PC-3 (cell line): Measurements from ENCODE around the gene CNPY1. TPM values are rescaled to one million over a fixed set of nuclear protein-coding genes. Genes with fewer than 3 reads are reported as not detected.

Experiments used
- ATAC-seq: fragments of 200-7000 bp; cut with Tn5 transposase; 2 replicates; pipeline ENCODE4 v1.9.1; 2020; ENCODE audit warnings: mild to moderate bottlenecking, moderate library complexity
- BruUV-seq: library from RNA; stranded (reverse); fragments of 400-500 nt; replicated peaks from 2 replicates; lab custom pipeline; 2021; lab: Mats Ljungman, UMichigan
- CTCF ChIA-PET: fragments of 300-600 bp; sonication (Branson Sonifier 250); formaldehyde crosslinking; loops from one replicate; lab custom pipeline; 2022; ENCODE audit warnings: antibody characterized with exemption; lab: Charles Lee
- POLR2A ChIA-PET: fragments of 300-600 bp; sonication (Branson Sonifier 250); formaldehyde crosslinking; loops from one replicate; lab custom pipeline; 2022; ENCODE audit warnings: antibody characterized with exemption; ENCODE audit not compliant: unreplicated experiment; lab: Charles Lee
- DNase-seq: peaks from one replicate; pipeline ENCODE4 v3.0.0-alpha.2; 2015
- H2AFZ ChIP-seq: fragments of 300-600 bp; sonication (generic); 2 replicates; pipeline ENCODE4 v1.6.0; 2016; ENCODE audit warnings: antibody characterized with exemption, low read length
- H3F3A ChIP-seq: fragments of 300-600 bp; sonication (generic); one replicate; pipeline ENCODE4 v1.6.0; 2017; ENCODE audit warnings: antibody characterized with exemption, low read length, control low read depth, mild to moderate bottlenecking; ENCODE audit not compliant: unreplicated experiment
- H3K27ac ChIP-seq: fragments of 300-600 bp; sonication (generic); 2 replicates; pipeline ENCODE4 v1.5.1; 2016; ENCODE audit warnings: mild to moderate bottlenecking, low read length
- H3K27me3 ChIP-seq: fragments of 300-600 bp; sonication (generic); 2 replicates; pipeline ENCODE4 v1.6.1; 2016; ENCODE audit warnings: low read length, mixed read lengths
- H3K36me3 ChIP-seq: fragments of 300-600 bp; sonication (generic); 2 replicates; pipeline ENCODE4 v1.6.1; 2016; ENCODE audit warnings: low read depth, mixed run types, low read length, mixed read lengths
- H3K4me1 ChIP-seq: fragments of 300-600 bp; sonication (generic); 2 replicates; pipeline ENCODE4 v1.5.1; 2016; ENCODE audit warnings: low read length; ENCODE audit not compliant: insufficient read depth
- H3K4me2 ChIP-seq: fragments of 300-600 bp; sonication (generic); 2 replicates; pipeline ENCODE4 v1.6.0; 2016; ENCODE audit warnings: low read length
- H3K4me3 ChIP-seq: fragments of 300-600 bp; sonication (generic); 2 replicates; pipeline ENCODE4 v1.5.1; 2016; ENCODE audit warnings: mild to moderate bottlenecking, low read length, mixed read lengths
- H3K79me2 ChIP-seq: fragments of 300-600 bp; sonication (generic); 2 replicates; pipeline ENCODE4 v1.6.1; 2017; ENCODE audit warnings: low read length, mixed read lengths
- H3K9ac ChIP-seq: fragments of 300-600 bp; sonication (generic); 2 replicates; pipeline ENCODE4 v1.6.0; 2016; ENCODE audit warnings: mild to moderate bottlenecking, low read length
- H3K9me2 ChIP-seq: fragments of 300-600 bp; sonication (generic); replicated peaks from 2 replicates; pipeline ENCODE4 v1.6.1; 2016; ENCODE audit warnings: mixed run types, low read length, mixed read lengths
- H3K9me3 ChIP-seq: fragments of 300-600 bp; sonication (generic); 2 replicates; pipeline ENCODE4 v1.6.1; 2016; ENCODE audit warnings: low read length, mixed read lengths
- H4K20me1 ChIP-seq: fragments of 300-600 bp; sonication (generic); 2 replicates; pipeline ENCODE4 v1.6.1; 2016; ENCODE audit warnings: low read length, mixed read lengths
- EZH2 ChIP-seq: fragments of 300-600 bp; sonication (generic); IDR thresholded peaks from one replicate; pipeline ENCODE4 v1.6.1; 2017; ENCODE audit warnings: antibody characterized with exemption, mild to moderate bottlenecking, low read length; ENCODE audit not compliant: unreplicated experiment
- EZH2phosphoT487 ChIP-seq: fragments of 300-600 bp; sonication (generic); IDR thresholded peaks from 2 replicates; pipeline ENCODE4 v1.6.1; 2018; ENCODE audit warnings: mild to moderate bottlenecking, antibody characterized with exemption, low read length, borderline replicate concordance
- intact Hi-C: fragments of 100-400 bp; cut with micrococcal nuclease; formaldehyde crosslinking; loops from 2 replicates; pipeline ENCODE4 v1.9.0; 2023
- total RNA-seq: library from RNA; depleted of rRNA; stranded (reverse); fragments of >200 nt; gene quantifications from 2 replicates; pipeline ENCODE4 v1.2.3, GENCODE V29; 2014
- TF ChIP-seq, protein P1 (sequence below): fragments of 300-600 bp; sonication (generic); conservative IDR thresholded peaks from 2 replicates; pipeline ENCODE4 v1.5.1; 2017; ENCODE audit warnings: antibody characterized with exemption, low read depth, mild to moderate bottlenecking, low read length

Gene CNPY1
- total RNA-seq, 1 experiment from 2014 or later = not detected

DNA sequence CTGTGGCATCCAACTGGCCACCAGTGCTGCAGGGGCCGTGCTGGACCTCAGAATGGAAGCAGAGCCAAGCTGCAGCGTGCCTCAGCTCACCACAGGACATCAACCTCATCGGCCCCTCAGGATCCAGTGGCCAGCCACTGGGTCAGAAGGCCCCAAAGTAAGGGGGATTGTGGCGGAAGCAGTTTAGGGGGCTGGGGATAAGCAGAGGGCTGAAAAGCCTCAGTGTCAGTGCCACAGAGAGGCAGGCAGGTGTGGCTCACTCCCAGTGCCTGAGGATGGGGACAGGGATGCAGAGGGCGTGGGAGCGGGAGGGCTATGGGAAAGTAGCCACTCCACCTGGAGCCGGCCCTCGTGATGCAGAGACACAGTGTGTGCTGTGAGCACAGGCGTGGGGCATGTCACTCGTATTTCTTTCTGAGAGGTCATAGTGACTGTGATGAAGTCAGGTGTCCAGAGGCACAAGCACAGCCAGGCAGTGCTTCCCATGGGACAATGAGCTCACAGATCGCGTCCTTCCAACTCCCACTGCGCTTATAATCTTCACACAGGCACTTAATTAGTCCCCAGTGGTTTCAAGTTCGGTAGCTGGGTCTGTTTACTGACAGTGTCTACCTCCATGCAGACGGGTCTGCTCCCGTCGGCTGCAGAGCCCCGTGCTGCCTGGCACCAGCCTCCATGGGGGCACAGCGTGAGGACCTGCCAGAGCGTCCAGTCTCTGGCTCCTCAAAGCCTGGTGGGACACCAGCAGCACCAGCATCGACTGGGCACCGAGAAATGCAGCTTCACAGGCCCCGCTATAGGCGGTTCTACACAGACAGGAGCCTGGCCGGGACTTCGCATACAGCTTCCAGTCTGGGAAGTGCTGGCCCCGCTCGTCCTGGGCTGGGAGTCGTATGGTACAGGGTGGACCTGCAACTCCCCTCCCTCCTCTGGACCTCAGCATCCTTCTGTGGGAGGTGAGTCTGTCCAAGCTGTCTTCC lies 42.9 kb upstream of the CNPY1 start:
- no TSS peak for BruUV-seq
- CTCF ChIA-PET = no interaction called here
- ATAC-seq (no peak), DNase-seq (no peak)
- Histone ChIP-seq H3K79me2 (no peaks in the 10 kb centered on the region), H3K4me1 (peaks cover 9% of the 10 kb centered on the region; the same call in 1 of the 2 replicates), H4K20me1 (no peaks in the 10 kb centered on the region), H3K9me3 (no peaks in the 10 kb centered on the region), H3K4me2 (no peak overlapping the region), H3K27ac (no peak overlapping the region), H3K4me3 (no peak overlapping the region), H3K36me3 (no peaks in the 10 kb centered on the region), H3K27me3 (peaks cover 13% of the 10 kb centered on the region), H3F3A (no peaks in the 10 kb centered on the region), H2AFZ (no peak overlapping the region), H3K9me2 (no peaks in the 10 kb centered on the region), H3K9ac (no peak overlapping the region)
- TF ChIP-seq, protein P1, sequence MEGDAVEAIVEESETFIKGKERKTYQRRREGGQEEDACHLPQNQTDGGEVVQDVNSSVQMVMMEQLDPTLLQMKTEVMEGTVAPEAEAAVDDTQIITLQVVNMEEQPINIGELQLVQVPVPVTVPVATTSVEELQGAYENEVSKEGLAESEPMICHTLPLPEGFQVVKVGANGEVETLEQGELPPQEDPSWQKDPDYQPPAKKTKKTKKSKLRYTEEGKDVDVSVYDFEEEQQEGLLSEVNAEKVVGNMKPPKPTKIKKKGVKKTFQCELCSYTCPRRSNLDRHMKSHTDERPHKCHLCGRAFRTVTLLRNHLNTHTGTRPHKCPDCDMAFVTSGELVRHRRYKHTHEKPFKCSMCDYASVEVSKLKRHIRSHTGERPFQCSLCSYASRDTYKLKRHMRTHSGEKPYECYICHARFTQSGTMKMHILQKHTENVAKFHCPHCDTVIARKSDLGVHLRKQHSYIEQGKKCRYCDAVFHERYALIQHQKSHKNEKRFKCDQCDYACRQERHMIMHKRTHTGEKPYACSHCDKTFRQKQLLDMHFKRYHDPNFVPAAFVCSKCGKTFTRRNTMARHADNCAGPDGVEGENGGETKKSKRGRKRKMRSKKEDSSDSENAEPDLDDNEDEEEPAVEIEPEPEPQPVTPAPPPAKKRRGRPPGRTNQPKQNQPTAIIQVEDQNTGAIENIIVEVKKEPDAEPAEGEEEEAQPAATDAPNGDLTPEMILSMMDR = no peak
- no peak for TF ChIP-seq EZH2
- no peak for TF ChIP-seq EZH2phosphoT487
- POLR2A ChIA-PET = no interaction called here
- intact Hi-C loops = no loop called here

- no peaks in the 10 kb centered on the region for H3K36me3 ChIP-seq
- no peaks in the 10 kb centered on the region for H3K9me2 ChIP-seq
- H3F3A ChIP-seq = no peaks in the 10 kb centered on the region
- no peak overlapping the region for H3K27ac ChIP-seq
- no TSS peak for BruUV-seq
- DNase-seq (no peak), ATAC-seq (no peak)
- H2AFZ ChIP-seq = no peak overlapping the region
- peaks cover 9% of the 10 kb centered on the region; the same call in 1 of the 2 replicates for H3K4me1 ChIP-seq
- TF ChIP-seq, protein P1 = no peak
- no peak for TF ChIP-seq EZH2phosphoT487
- TF ChIP-seq EZH2 = no peak
- ChIA-PET POLR2A (no interaction called here), CTCF (no interaction called here)
- intact Hi-C loops = no loop called here
- no peaks in the 10 kb centered on the region for H4K20me1 ChIP-seq
- no peaks in the 10 kb centered on the region for H3K9me3 ChIP-seq
- H3K27me3 ChIP-seq = peaks cover 18% of the 10 kb centered on the region
- H3K9ac ChIP-seq = no peak overlapping the region
- H3K4me3 ChIP-seq = no peak overlapping the region
- no peak overlapping the region for H3K4me2 ChIP-seq
- no peaks in the 10 kb centered on the region for H3K79me2 ChIP-seq
These were observed 42.2 kb upstream of the CNPY1 start for GRCh38 chr7:155588468-155588998.
